Ascending aorta (tissue), 2 donors: Measurements from ENCODE around the gene HTRA3. TPM values are rescaled to one million over a fixed set of nuclear protein-coding genes. Genes with fewer than 3 reads are reported as not detected.

Experiments
- DNase-seq, 2 donors: peaks; one replicate each; pipeline ENCODE4 v3.0.0-alpha.2; 2019; ENCODE audit warnings: low spot score in 2 of 2
- H3K27ac ChIP-seq, 2 donors: fragments of 200-600 bp; sonication (generic); one replicate each; pipeline ENCODE4 v1.5.1; 2016 to 2017; ENCODE audit warnings: mild to moderate bottlenecking in 1 of 2
- H3K27me3 ChIP-seq: fragments of 200-600 bp; sonication (generic); one replicate; pipeline ENCODE4 v1.5.1; 2017
- H3K36me3 ChIP-seq, 2 donors: fragments of 200-600 bp; sonication (generic); one replicate each; pipeline ENCODE4 v1.5.1; 2016
- H3K4me1 ChIP-seq, 2 donors: fragments of 200-600 bp; sonication (generic); one replicate each; pipeline ENCODE4 v1.5.1; 2016 to 2017; ENCODE audit warnings: mild to moderate bottlenecking in 1 of 2
- H3K4me3 ChIP-seq, 2 donors: fragments of 200-600 bp; sonication (generic); one replicate each; pipeline ENCODE4 v1.5.1; 2016 to 2017; ENCODE audit warnings: mild to moderate bottlenecking in 1 of 2
- H3K9me3 ChIP-seq, 2 donors: fragments of 200-600 bp; sonication (generic); one replicate each; pipeline ENCODE4 v1.5.1; 2016
- intact Hi-C: fragments of 100-400 bp; cut with DNase I; formaldehyde crosslinking; loops from one replicate; pipeline ENCODE4 v1.15.1; 2023
- total RNA-seq: library from RNA; depleted of rRNA; stranded (reverse); fragments of >200 nt; gene quantifications from one replicate; pipeline ENCODE4 v1.1.0, GENCODE V29; 2016
- TF ChIP-seq, protein P1 (sequence below), 3 experiments: fragments of 200-600 bp in 2 of 3; fragments of 450-650 bp in 1 of 3; sonication (generic) in 2 of 3; IDR thresholded peaks; one replicate each; pipeline ENCODE4 v1.5.1; 2016 to 2019; ENCODE audit warnings: antibody characterized with exemption in 3 of 3, mild to moderate bottlenecking in 1 of 3, moderate library complexity in 1 of 3

The HTRA3 gene
- total RNA-seq, 1 donor from 2014 or later = 52.6 TPM

DNA sequence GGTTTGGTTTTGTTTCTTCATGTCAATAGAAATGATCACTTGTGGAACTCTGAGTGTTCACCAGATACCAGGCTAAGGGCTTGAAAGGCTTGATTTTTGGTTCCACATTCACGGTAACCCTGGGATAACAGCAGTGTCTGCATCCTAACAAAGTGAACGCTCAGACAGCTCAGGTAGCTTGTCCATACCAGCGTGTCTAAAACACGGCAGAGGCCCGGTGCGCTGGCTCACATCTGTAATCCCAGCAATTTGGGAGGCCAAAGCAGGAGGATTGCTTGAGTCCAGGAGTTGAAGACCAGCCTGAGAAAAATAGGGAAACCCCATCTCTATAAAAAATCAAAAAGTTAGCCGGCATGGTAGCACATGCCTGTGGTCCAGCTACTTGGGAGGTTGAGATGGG, 49.0 kb downstream of the HTRA3 start:
- Histone ChIP-seq H3K4me1 (peaks cover 0 to 12% of the 10 kb centered on the region in 2 donors), H3K27me3 (no peaks in the 10 kb centered on the region), H3K9me3 (no peaks in the 10 kb centered on the region), H3K4me3 (no peak overlapping the region), H3K27ac (no peak overlapping the region), H3K36me3 (no peaks in the 10 kb centered on the region)
- no peak for DNase-seq
- TF ChIP-seq, protein P1, sequence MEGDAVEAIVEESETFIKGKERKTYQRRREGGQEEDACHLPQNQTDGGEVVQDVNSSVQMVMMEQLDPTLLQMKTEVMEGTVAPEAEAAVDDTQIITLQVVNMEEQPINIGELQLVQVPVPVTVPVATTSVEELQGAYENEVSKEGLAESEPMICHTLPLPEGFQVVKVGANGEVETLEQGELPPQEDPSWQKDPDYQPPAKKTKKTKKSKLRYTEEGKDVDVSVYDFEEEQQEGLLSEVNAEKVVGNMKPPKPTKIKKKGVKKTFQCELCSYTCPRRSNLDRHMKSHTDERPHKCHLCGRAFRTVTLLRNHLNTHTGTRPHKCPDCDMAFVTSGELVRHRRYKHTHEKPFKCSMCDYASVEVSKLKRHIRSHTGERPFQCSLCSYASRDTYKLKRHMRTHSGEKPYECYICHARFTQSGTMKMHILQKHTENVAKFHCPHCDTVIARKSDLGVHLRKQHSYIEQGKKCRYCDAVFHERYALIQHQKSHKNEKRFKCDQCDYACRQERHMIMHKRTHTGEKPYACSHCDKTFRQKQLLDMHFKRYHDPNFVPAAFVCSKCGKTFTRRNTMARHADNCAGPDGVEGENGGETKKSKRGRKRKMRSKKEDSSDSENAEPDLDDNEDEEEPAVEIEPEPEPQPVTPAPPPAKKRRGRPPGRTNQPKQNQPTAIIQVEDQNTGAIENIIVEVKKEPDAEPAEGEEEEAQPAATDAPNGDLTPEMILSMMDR (IDR thresholded peaks at IDR 0.05) = no peak
- intact Hi-C loops = no loop called here

DNA sequence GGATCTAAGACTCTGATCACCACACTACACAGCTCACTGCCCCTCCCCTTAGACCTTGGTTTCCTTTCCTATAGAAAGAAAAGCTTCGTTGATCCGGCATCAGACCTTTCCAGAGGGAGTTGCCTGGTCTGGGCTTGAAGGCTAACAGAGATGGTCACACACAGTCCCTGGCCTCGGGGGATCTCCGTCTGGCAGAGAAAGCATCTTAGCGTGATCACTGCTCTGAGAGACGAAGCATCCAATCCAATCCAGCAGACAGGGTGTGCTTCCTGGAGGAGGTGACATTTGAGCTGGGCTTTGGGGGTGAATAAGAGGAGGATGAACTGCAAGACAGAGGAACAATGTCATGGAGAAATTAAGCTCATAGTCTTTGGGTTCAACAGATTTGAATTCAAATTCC, 49.5 kb downstream of the HTRA3 start:
- Histone ChIP-seq H3K27me3 (no peaks in the 10 kb centered on the region), H3K9me3 (no peaks in the 10 kb centered on the region), H3K4me1 (peaks cover 0 to 12% of the 10 kb centered on the region in 2 donors), H3K4me3 (no peak overlapping the region), H3K27ac (no peak overlapping the region), H3K36me3 (no peaks in the 10 kb centered on the region)
- TF ChIP-seq, protein P1 (IDR thresholded peaks at IDR 0.05) = no peak
- intact Hi-C loops = no loop called here
- DNase-seq = peak in 1 of 2 donors; percentile 7

DNA sequence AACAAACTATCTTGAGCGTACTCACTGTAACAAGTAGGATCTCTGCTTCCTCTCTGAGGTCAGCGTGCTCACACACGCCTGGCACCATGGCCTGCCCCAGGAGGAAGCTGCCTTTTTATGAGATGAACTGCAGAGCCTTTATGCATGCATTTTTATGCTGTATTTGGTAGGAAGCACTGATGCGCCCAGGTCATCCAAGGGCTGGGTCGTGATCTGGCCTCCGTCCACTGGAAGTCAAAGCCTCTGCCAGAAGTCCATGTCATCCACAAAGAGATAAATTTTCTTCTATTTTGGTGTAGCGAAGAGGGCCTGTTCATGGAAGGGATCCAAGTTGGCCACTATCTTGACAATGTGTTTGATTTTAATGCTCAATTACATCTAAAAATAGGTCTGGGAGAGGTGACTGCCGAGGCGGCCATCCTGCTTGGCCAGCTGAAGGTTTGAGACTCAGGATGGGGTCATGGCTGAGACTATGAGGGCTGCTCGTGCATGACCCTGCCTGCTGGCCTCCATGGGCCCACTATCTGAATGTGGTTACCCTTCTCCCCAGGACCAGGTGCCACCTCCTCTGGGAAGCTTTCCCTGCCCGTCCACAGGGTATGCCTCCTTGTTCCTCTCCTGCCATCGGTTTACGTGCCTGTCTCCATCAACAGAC, 50.3 kb downstream of the HTRA3 start:
- peak overlapping the region in 1 of 2 donors; percentile 37 for H3K27ac ChIP-seq
- H3K27me3 ChIP-seq = no peaks in the 10 kb centered on the region
- H3K4me1 ChIP-seq = peaks cover 0 to 14% of the 10 kb centered on the region in 2 donors
- no peak overlapping the region for H3K4me3 ChIP-seq
- H3K9me3 ChIP-seq = no peaks in the 10 kb centered on the region
- TF ChIP-seq, protein P1 (IDR thresholded peaks at IDR 0.05) = no peak
- H3K36me3 ChIP-seq = no peaks in the 10 kb centered on the region
- DNase-seq = peak in 1 of 2 donors; percentile 56
- intact Hi-C loops = no loop called here

DNA sequence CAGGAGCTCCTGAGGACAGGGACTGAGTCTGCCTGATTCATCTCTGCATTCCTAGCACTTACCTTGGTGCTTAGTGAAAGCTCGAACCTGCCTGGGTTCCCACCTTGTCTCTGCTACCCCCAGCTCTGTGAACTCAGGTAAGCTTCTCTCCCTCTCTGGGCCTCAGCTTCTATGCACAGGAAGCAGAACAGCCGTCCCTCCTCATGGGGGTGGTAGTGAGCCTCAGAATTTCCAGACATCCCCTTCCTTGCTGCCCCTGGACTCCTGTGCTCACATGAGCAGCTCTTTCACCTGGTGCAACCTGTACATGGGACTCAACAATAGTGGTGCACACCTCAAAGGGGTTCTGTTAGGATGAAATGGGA, 50.8 kb downstream of the HTRA3 start:
- Histone ChIP-seq H3K4me1 (peaks cover 0 to 14% of the 10 kb centered on the region in 2 donors), H3K27ac (peak overlapping the region in 1 of 2 donors; percentile 37), H3K36me3 (no peaks in the 10 kb centered on the region), H3K27me3 (no peaks in the 10 kb centered on the region), H3K9me3 (no peaks in the 10 kb centered on the region), H3K4me3 (no peak overlapping the region)
- peak in 1 of 2 donors; percentile 48 for DNase-seq
- TF ChIP-seq, protein P1 (IDR thresholded peaks at IDR 0.05) = no peak
- intact Hi-C loops = no loop called here

DNA sequence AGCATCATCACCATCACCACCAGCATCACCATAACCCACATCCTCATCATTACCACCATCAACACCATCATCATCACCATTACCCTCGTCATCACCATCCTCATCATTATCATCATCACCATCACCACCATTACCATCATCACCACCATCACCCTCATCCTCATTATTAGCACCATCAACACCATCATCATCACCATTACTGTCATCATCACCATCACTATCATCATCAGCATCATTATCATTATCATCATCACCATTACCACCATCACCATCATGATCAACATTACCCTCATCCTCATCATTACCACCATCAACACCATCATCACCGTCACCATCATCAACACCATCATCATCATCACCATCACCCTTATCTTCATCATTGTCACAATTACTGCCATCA, 51.7 kb downstream of the HTRA3 start:
- no peak for DNase-seq
- Histone ChIP-seq H3K36me3 (no peaks in the 10 kb centered on the region), H3K4me3 (no peak overlapping the region), H3K27ac (no peak overlapping the region), H3K27me3 (no peaks in the 10 kb centered on the region), H3K9me3 (peaks cover 0 to under 1% of the 10 kb centered on the region in 2 donors), H3K4me1 (peaks cover 0 to 9% of the 10 kb centered on the region in 2 donors)
- TF ChIP-seq, protein P1 (IDR thresholded peaks at IDR 0.05) = no peak
- intact Hi-C loops = no loop called here
